K562 (cell line): ENCODE measurements around the gene HEPACAM. TPM values are rescaled to one million over a fixed set of nuclear protein-coding genes. Genes with fewer than 3 reads are reported as not detected.

Experiments used
- ATAC-seq: fragments of 200-7000 bp; cut with Tn5 transposase; 3 replicates; pipeline ENCODE4 v1.9.1; 2020; ENCODE audit warnings: moderate library complexity
- BruUV-seq: library from RNA; stranded (reverse); fragments of 400-500 nt; replicated peaks from 2 replicates; lab custom pipeline; 2021; lab: Mats Ljungman, UMichigan
- CTCF ChIA-PET: fragments of 300-600 bp; formaldehyde crosslinking; extraction: SDS; loops from one replicate; lab custom pipeline; 2021; ENCODE audit warnings: low intra/inter-chr PET ratio; lab: Yijun Ruan, JAX
- POLR2A ChIA-PET: fragments of 300-600, 350-650 bp; sonication (Branson Sonifier 250); formaldehyde crosslinking; extraction: SDS; loops from one replicate; lab custom pipeline; 2021; ENCODE audit warnings: antibody characterized with exemption, inconsistent platforms; lab: Yijun Ruan, JAX
- DNase-seq, 4 experiments: peaks; one replicate each; pipeline versions ENCODE4 v3.0.0 to v3.0.0-alpha.2; 2011 to 2018; ENCODE audit warnings: low spot score in 3 of 4, mixed read lengths in 3 of 4; ENCODE audit errors: extremely low read depth in 1 of 4
- FAIRE-seq: peaks from 2 replicates; lab custom pipeline; 2011; peaks lifted over from hg19 to GRCh38; lab: Jason Lieb, UNC
- H2AFZ ChIP-seq: 2 replicates; pipeline ENCODE4 v1.6.0; 2011; ENCODE audit warnings: low read depth, low read length, control low read depth, inconsistent platforms
- H3K27ac ChIP-seq: fragments of 200-600 bp; 3 replicates; pipeline ENCODE4 v1.8.0; 2011; ENCODE audit warnings: low read depth, mild to moderate bottlenecking, control low read depth, inconsistent platforms, low read length, moderate library complexity, mixed read lengths; ENCODE audit errors: extremely low read depth
- H3K27me3 ChIP-seq, 2 experiments: fragments of 300-600 bp in 1 of 2; 2 replicates in 1 of 2; 3 replicates in 1 of 2; pipeline versions ENCODE4 v1.6.0 to v1.8.0; 2011; ENCODE audit warnings: inconsistent platforms in 2 of 2, low read length in 2 of 2, mild to moderate bottlenecking in 1 of 2, mixed read lengths in 1 of 2, moderate library complexity in 1 of 2; ENCODE audit not compliant: control insufficient read depth in 2 of 2, insufficient read depth in 2 of 2
- H3K36me3 ChIP-seq: fragments of 300-600 bp; 3 replicates; pipeline ENCODE4 v1.8.0; 2011; ENCODE audit warnings: mild to moderate bottlenecking, low read length, inconsistent platforms; ENCODE audit not compliant: control insufficient read depth, insufficient read depth
- H3K4me1 ChIP-seq, 2 experiments: fragments of 200-600 bp in 1 of 2; replicated peaks in 1 of 2; 2 replicates in 1 of 2; 3 replicates in 1 of 2; pipeline versions ENCODE4 v1.5.1 to v1.8.0; 2011; ENCODE audit warnings: inconsistent platforms in 2 of 2, low read length in 2 of 2, mild to moderate bottlenecking in 1 of 2, mixed read lengths in 1 of 2, moderate library complexity in 1 of 2; ENCODE audit not compliant: control insufficient read depth in 2 of 2, insufficient read depth in 2 of 2
- H3K4me2 ChIP-seq: 2 replicates; pipeline ENCODE4 v1.6.1; 2011; ENCODE audit warnings: low read length, control low read depth, inconsistent platforms, mixed read lengths; ENCODE audit not compliant: insufficient read depth
- H3K4me3 ChIP-seq: fragments of 200-600 bp; sonication (generic), shearing (Covaris generic); 2 replicates; pipeline ENCODE4 v1.5.1; 2016; ENCODE audit warnings: control low read depth, inconsistent platforms
- H3K79me2 ChIP-seq: fragments of 200-600 bp; 3 replicates; pipeline ENCODE4 v1.8.0; 2011; ENCODE audit warnings: low read length, inconsistent platforms; ENCODE audit not compliant: control insufficient read depth, insufficient read depth
- H3K9ac ChIP-seq, 2 experiments: 2 replicates each; pipeline versions ENCODE4 v1.6.0 to v1.6.1; 2011; ENCODE audit warnings: low read depth in 2 of 2, low read length in 2 of 2, control low read depth in 1 of 2, inconsistent platforms in 1 of 2, mild to moderate bottlenecking in 1 of 2, mixed read lengths in 1 of 2; ENCODE audit not compliant: insufficient read depth in 1 of 2
- H3K9me1 ChIP-seq: one replicate; pipeline ENCODE4 v1.6.0; 2011; ENCODE audit warnings: inconsistent platforms, mild to moderate bottlenecking, low read length, moderate library complexity; ENCODE audit not compliant: control insufficient read depth, insufficient read depth
- H3K9me3 ChIP-seq: replicated peaks from 2 replicates; pipeline ENCODE4 v1.5.1; 2011; ENCODE audit warnings: low read depth, low read length, inconsistent platforms; ENCODE audit not compliant: control insufficient read depth, insufficient read depth
- H4K20me1 ChIP-seq: replicated peaks from 2 replicates; pipeline ENCODE4 v1.6.1; 2011; ENCODE audit warnings: low read length, inconsistent platforms, mixed read lengths; ENCODE audit not compliant: control insufficient read depth, insufficient read depth
- EP400 ChIP-seq: fragments of 450-650 bp; IDR thresholded peaks from 2 replicates; pipeline ENCODE4 v1.6.1; 2017; ENCODE audit warnings: antibody characterized with exemption, mild to moderate bottlenecking, moderate library complexity
- FOXA3 ChIP-seq, 2 experiments: fragments of 450-650 bp in 1 of 2; sonication (generic) in 1 of 2; formaldehyde crosslinking; IDR thresholded peaks in 1 of 2; conservative IDR thresholded peaks in 1 of 2; 2 replicates each; pipeline versions ENCODE4 v1.4.0 to v1.8.0; 2020 to 2022; ENCODE audit warnings: mild to moderate bottlenecking in 2 of 2, missing genetic modification reagents in 1 of 2
- LARP7 ChIP-seq: fragments of 450-650 bp; IDR thresholded peaks from 2 replicates; pipeline ENCODE4 v1.6.1; 2016
- MCM3 ChIP-seq: fragments of 450-650 bp; IDR thresholded peaks from 2 replicates; pipeline ENCODE4 v1.6.1; 2016
- NFIX ChIP-seq: fragments of 250-450 bp; sonication (Bioruptor Pico); IDR thresholded peaks from 2 replicates; pipeline ENCODE4 v1.4.0; 2020; ENCODE audit warnings: low read depth, mild to moderate bottlenecking, moderate library complexity
- in situ Hi-C: fragments of 300-500 bp; cut with MboI; formaldehyde crosslinking; loops from 4 replicates; pipeline ENCODE4 v1.15.0; 2018; ENCODE audit warnings: inconsistent platforms, mixed read lengths
- intact Hi-C: fragments of 100-400 bp; cut with micrococcal nuclease; formaldehyde crosslinking; loops from 2 replicates; pipeline ENCODE4 v1.14.2; 2022
- polyA plus RNA-seq, 8 experiments: library from polyadenylated mRNA; depleted of rRNA in 4 of 8; stranded (reverse) in 5 of 8; unstranded in 3 of 8; fragments of >200 nt; fragmentation: Nextera tagmentation in 2 of 8; fragmentation: Illumina TruSeq in 1 of 8; extraction: Ambion mirVana in 2 of 8; extraction: Trizol in 1 of 8; gene quantifications; 2 replicates each; pipeline versions ENCODE4 v1.2.1 to v1.2.3, GENCODE V29; 2011 to 2014; ENCODE audit warnings: inconsistent platforms in 1 of 8, missing spikeins in 1 of 8
- total RNA-seq, 7 experiments: library from RNA; depleted of rRNA in 6 of 7; stranded (reverse); fragments of >200 nt in 6 of 7; fragmentation: Illumina TruSeq in 2 of 7; extraction: Trizol in 2 of 7; gene quantifications; 2 replicates each; pipeline versions ENCODE4 v1.2.1 to v1.2.3, GENCODE V29; 2011 to 2021; ENCODE audit warnings: low replicate concordance in 1 of 7
- TF ChIP-seq, protein P1 (sequence below): sonication (generic); formaldehyde crosslinking; IDR thresholded peaks from 2 replicates; pipeline ENCODE4 v1.8.1; 2023; ENCODE audit warnings: missing genetic modification reagents, mild to moderate bottlenecking, borderline replicate concordance

Gene HEPACAM
- total and polyA plus RNA-seq, 9 of the 15 experiments (the other 6 are each of a cell fraction or from before 2014, with no cell fraction given) = not detected

GRCh38 chr11:124950601-124951330, 14.9 kb upstream of the HEPACAM start:
- H3K9ac ChIP-seq = no peak overlapping the region
- in situ Hi-C loops = loop anchor here (25.0 kb wide), 2 partner anchors 387 to 937 kb away; partner anchors contain the start of gene HYLS1
- POLR2A ChIA-PET = no interaction called here
- CTCF ChIA-PET = no interaction called here
- H3K9me3 ChIP-seq = no peaks in the 10 kb centered on the region
- H2AFZ ChIP-seq = no peak overlapping the region
- TF ChIP-seq FOXA3 (CRISPR knock-in tag; conservative IDR thresholded peaks at IDR 0.05 in 1 of 2, IDR thresholded peaks at IDR 0.05 in 1 of 2) (no peak), NFIX (CRISPR knock-in tag) (no peak), EP400 (no peak), LARP7 (no peak), MCM3 (no peak)
- TF ChIP-seq, protein P1, sequence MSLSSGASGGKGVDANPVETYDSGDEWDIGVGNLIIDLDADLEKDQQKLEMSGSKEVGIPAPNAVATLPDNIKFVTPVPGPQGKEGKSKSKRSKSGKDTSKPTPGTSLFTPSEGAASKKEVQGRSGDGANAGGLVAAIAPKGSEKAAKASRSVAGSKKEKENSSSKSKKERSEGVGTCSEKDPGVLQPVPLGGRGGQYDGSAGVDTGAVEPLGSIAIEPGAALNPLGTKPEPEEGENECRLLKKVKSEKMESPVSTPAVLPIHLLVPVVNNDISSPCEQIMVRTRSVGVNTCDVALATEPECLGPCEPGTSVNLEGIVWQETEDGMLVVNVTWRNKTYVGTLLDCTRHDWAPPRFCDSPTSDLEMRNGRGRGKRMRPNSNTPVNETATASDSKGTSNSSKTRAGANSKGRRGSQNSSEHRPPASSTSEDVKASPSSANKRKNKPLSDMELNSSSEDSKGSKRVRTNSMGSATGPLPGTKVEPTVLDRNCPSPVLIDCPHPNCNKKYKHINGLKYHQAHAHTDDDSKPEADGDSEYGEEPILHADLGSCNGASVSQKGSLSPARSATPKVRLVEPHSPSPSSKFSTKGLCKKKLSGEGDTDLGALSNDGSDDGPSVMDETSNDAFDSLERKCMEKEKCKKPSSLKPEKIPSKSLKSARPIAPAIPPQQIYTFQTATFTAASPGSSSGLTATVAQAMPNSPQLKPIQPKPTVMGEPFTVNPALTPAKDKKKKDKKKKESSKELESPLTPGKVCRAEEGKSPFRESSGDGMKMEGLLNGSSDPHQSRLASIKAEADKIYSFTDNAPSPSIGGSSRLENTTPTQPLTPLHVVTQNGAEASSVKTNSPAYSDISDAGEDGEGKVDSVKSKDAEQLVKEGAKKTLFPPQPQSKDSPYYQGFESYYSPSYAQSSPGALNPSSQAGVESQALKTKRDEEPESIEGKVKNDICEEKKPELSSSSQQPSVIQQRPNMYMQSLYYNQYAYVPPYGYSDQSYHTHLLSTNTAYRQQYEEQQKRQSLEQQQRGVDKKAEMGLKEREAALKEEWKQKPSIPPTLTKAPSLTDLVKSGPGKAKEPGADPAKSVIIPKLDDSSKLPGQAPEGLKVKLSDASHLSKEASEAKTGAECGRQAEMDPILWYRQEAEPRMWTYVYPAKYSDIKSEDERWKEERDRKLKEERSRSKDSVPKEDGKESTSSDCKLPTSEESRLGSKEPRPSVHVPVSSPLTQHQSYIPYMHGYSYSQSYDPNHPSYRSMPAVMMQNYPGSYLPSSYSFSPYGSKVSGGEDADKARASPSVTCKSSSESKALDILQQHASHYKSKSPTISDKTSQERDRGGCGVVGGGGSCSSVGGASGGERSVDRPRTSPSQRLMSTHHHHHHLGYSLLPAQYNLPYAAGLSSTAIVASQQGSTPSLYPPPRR (CRISPR knock-in tag) = no peak
- TF ChIP-seq, all 486 proteins: peak for 0
- H3K4me1 ChIP-seq = peaks cover 5 to 7% of the 10 kb centered on the region in 2 experiments; a peak in 3 of 5 replicates
- no peak overlapping the region for H3K4me2 ChIP-seq
- H3K36me3 ChIP-seq = no peaks in the 10 kb centered on the region
- no TSS peak for BruUV-seq
- H3K79me2 ChIP-seq = no peaks in the 10 kb centered on the region
- H3K4me3 ChIP-seq = no peak overlapping the region
- ATAC-seq = no peak
- H3K9me1 ChIP-seq = no peaks in the 10 kb centered on the region
- no peak for FAIRE-seq
- H3K27ac ChIP-seq = no peak overlapping the region
- peaks cover 0 to 14% of the 10 kb centered on the region in 2 experiments; a peak in 2 of 5 replicates for H3K27me3 ChIP-seq
- intact Hi-C loops = no loop called here
- DNase-seq = no peak
- no peaks in the 10 kb centered on the region for H4K20me1 ChIP-seq
